GM18508 (cell line): ENCODE measurements around the gene LIMS2.

Experiments
- ATAC-seq: cut with Tn5 transposase; IDR thresholded peaks from one replicate; pipeline ENCODE4 v1.9.1; 2021; ENCODE audit warnings: moderate number of reproducible peaks; ENCODE audit not compliant: insufficient read depth, unreplicated experiment

LIMS2 gene

GRCh38 chr2:127609818-127610217 is 65.5 kb downstream of the LIMS2 start:
- ATAC-seq, result no peak

DNA sequence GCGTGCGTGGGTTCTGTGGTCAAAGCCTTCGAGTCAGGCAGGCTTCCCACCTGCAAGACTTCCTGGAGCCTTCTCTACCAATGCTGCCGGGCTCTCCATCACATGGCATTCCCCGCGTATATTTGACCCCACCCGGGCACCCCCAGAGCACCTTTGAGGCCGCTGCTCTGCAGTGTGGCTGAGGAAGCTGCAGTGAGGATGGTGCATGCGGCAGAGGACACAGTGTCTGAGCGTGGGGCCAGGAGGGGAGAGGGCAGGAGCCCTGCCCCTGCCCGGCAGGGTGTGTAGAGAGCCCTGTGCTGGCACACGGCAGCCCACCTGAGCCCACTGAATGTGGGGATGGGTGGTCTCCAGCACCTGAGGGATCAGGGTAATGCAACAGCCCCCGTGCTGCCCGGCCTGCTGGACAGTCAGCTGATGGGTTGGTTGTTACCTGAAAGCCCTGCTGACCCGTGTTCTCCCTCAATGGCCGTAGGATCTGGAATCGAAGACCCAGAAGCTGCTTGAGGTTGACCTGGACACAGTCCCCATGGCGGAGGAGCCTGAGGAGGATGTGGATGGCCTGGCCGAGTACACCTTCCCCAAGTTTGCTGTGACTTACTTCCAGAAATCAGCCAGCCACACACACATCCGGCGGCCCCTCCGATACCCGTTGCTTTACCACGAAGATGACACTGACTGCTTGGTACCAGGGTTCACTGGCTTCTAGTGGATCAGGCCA is 66.1 kb downstream of the LIMS2 start:
- no peak for ATAC-seq

GRCh38 chr2:127608061-127609030 is 67.0 kb downstream of the LIMS2 start:
- no peak for ATAC-seq

DNA sequence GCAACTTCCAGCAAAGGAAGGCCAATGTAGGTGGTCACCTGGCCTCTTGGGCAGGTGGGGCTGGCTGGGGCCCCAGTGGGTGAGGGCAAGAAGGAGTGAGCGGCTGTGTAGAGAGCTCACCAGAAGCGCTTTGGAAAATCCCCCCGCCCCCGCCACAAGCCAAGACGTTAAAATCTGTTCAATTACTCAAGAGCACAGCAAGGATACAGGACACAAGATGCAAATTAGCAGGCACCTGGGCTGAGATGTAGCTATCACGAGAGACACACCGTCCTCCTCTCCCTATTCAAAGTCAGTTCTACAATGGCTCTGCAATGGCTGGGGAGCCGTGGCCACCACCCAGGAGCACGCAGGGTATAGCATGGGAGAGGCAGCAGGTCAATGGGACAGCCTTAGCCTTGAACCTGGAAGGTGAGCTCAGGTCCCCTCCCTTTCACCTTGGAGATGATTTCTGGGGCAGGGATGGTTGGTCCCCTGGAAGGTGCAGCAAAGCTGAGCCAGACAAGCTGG is 67.9 kb downstream of the LIMS2 start:
- ATAC-seq, result no peak

- no peak for ATAC-seq
Observed at GRCh38 chr2:127606625-127607398, 68.5 kb downstream of the LIMS2 start.

GRCh38 chr2:127605691-127606263 is 69.6 kb downstream of the LIMS2 start:
- ATAC-seq, result no peak

- no peak for ATAC-seq
Observed at GRCh38 chr2:127604986-127605385, 70.3 kb downstream of the LIMS2 start.

GRCh38 chr2:127599211-127599610 is 76.1 kb downstream of the LIMS2 start:
- ATAC-seq, result no peak

- no peak for ATAC-seq
Observed at GRCh38 chr2:127598711-127599110, 76.6 kb downstream of the LIMS2 start.

DNA sequence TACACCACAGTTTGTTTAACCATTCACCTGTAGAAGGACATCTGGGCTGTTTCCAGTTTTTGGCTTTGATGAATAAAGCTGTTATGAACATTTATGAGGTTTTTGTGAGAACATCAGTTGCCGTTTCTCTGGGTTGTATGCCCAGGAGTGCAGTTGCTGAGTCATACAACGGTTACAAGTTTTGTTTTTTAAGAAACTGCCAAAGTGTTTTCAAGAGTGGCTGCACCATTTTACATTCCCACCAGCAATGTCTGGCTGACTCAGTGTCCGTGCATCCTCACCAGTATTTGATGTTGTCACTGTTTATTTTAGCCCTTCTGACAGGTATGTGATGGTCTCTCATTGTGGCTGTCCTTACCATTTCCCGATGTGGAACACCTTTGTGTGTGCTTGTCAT is 77.3 kb downstream of the LIMS2 start:
- ATAC-seq, result no peak

- no peak for ATAC-seq
Observed at GRCh38 chr2:127597046-127597983, 78.0 kb downstream of the LIMS2 start.

GRCh38 chr2:127596311-127597045 is 78.9 kb downstream of the LIMS2 start:
- no peak for ATAC-seq

DNA sequence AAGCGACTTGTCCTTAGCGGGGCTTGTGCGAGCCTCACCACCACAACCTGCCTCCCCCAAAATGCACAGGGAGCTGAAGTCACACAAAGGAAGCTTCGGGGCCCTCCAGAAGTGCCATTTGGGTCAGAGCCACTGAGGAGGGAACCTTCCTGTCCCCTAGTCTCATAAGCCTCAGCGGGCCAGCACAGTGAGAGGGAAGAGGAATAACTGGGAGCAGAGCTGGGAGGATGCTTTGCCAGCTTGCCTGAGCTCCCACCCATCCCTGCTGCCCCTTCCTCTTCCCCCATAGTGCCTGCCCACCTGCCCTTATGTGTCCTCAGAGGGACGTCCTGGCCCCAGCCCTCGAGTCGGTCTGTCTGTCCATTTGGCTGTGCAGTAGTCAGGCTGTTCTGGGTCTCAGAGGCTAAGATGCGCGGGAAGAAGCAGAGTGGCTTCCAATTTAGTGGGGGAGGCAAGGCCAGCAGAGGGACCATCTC is 81.2 kb downstream of the LIMS2 start:
- ATAC-seq, result no peak

- ATAC-seq, result no peak
Observed at GRCh38 chr2:127593228-127594115, 81.9 kb downstream of the LIMS2 start.

- no peak for ATAC-seq
Observed at GRCh38 chr2:127592761-127593227, 82.5 kb downstream of the LIMS2 start.

DNA sequence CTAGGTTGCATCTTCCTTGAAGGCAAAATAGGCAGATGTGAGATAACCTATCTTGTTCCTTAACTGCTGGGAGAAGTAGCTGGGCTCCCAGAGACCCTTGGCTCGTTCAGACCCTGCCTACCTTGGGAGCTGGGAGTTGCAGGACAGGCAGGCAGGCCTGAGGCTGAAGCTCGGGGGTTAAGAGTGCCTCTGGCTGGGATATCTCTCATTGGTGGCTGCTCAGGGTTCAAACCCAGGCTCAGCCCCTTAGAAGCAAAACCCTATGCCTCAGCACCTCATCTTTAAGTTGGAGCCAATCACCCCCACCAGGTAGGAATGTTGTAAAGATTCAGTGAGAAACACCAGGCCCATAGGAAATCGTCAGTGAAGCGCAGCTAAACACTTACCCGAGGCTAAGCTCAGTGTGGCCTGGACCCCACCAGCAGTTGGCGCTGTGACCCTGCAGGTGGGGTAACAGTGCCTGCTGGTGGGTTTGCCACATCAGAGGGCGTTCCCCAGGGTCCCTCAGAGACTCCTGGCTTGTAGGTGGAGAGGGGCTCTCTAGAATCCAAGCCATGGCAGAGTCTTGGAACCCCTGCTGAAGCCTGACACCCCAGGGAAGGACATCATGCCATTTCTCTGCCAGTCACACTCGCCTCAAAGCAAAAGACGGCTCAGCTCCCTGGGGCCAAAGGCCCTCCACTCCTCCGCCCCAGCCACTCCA is 84.0 kb downstream of the LIMS2 start:
- ATAC-seq, result no peak
